ENCODE data around the gene DOCK7.

The DOCK7 gene

GRCh38 chr1:62417351-62417999 is 270.7 kb downstream of the DOCK7 start:
- no peak for ATAC-seq
- Mint-ChIP-seq H3K27ac (no peak overlapping the region), H3K4me1 (no peaks in the 10 kb centered on the region), H3K36me3 (no peaks in the 10 kb centered on the region), H3K4me3 (no peak overlapping the region), H3K9me3 (no peaks in the 10 kb centered on the region), H3K27me3 (peaks cover 11% of the 10 kb centered on the region)

GRCh38 chr1:62415687-62416086 is 272.5 kb downstream of the DOCK7 start:
- H3K27ac Mint-ChIP-seq, result no peak overlapping the region
- H3K4me3 Mint-ChIP-seq, result no peak overlapping the region
- peaks cover 11% of the 10 kb centered on the region for H3K27me3 Mint-ChIP-seq
- no peaks in the 10 kb centered on the region for H3K36me3 Mint-ChIP-seq
- ATAC-seq, result no peak
- H3K9me3 Mint-ChIP-seq, result no peaks in the 10 kb centered on the region
- no peaks in the 10 kb centered on the region for H3K4me1 Mint-ChIP-seq

- no peaks in the 10 kb centered on the region for H3K36me3 Mint-ChIP-seq
- H3K4me1 Mint-ChIP-seq, result no peaks in the 10 kb centered on the region
- H3K9me3 Mint-ChIP-seq, result no peaks in the 10 kb centered on the region
- H3K27me3 Mint-ChIP-seq, result peaks cover 12% of the 10 kb centered on the region
- H3K4me3 Mint-ChIP-seq, result no peak overlapping the region
- ATAC-seq, result no peak
- H3K27ac Mint-ChIP-seq, result no peak overlapping the region
These were observed 280.7 kb downstream of the DOCK7 start for GRCh38 chr1:62407398-62408009.

GRCh38 chr1:62406576-62406975 is 281.6 kb downstream of the DOCK7 start:
- Mint-ChIP-seq H3K27me3 (peaks cover 12% of the 10 kb centered on the region), H3K4me1 (no peaks in the 10 kb centered on the region)

GRCh38 chr1:62405247-62405646 is 282.9 kb downstream of the DOCK7 start:
- no peaks in the 10 kb centered on the region for H3K4me1 Mint-ChIP-seq
- H3K9me3 Mint-ChIP-seq, result no peaks in the 10 kb centered on the region
- H3K27ac Mint-ChIP-seq, result no peak overlapping the region
- ATAC-seq, result no peak
- no peaks in the 10 kb centered on the region for H3K36me3 Mint-ChIP-seq
- peaks cover 11% of the 10 kb centered on the region for H3K27me3 Mint-ChIP-seq
- H3K4me3 Mint-ChIP-seq, result no peak overlapping the region

More at GRCh38 chr1:62406576-62406975, 281.6 kb downstream of the DOCK7 start:
- Mint-ChIP-seq H3K9me3 (no peaks in the 10 kb centered on the region), H3K36me3 (no peaks in the 10 kb centered on the region), H3K27ac (no peak overlapping the region), H3K4me3 (no peak overlapping the region)
- no peak for ATAC-seq

All from stimulated activated memory B cell treated with anti-CD40 and anti-IgM and Interleukin-4, amounts not matched to agents 10 μg/mL and 1 μg/mL and 100 μg/mL, for 72 hours (primary cell).